Colonic mucosa (tissue), 4 donors: ENCODE measurements around the gene NUPR1. TPM values are rescaled to one million over a fixed set of nuclear protein-coding genes. Genes with fewer than 3 reads are reported as not detected.

Source experiments
- DNase-seq: peaks from one replicate; pipeline ENCODE4 v3.0.0-alpha.2; 2020
- H3K27ac ChIP-seq: fragments of 200-600 bp; one replicate; pipeline ENCODE4 v1.8.0; 2021
- H3K27me3 ChIP-seq: fragments of 200-600 bp; one replicate; pipeline ENCODE4 v1.8.0; 2021
- H3K36me3 ChIP-seq: fragments of 200-600 bp; one replicate; pipeline ENCODE4 v1.8.0; 2021
- H3K4me1 ChIP-seq: fragments of 200-600 bp; one replicate; pipeline ENCODE4 v1.8.0; 2021; ENCODE audit warnings: mild to moderate bottlenecking
- H3K4me3 ChIP-seq: fragments of 200-600 bp; one replicate; pipeline ENCODE4 v1.8.0; 2021
- H3K9ac ChIP-seq, 2 donors: one replicate each; pipeline ENCODE4 v1.7.0; 2013; ENCODE audit warnings: control low read depth in 2 of 2, low read depth in 2 of 2, low read length in 2 of 2
- H3K9me3 ChIP-seq: fragments of 200-600 bp; one replicate; pipeline ENCODE4 v1.8.0; 2021
- CTCF ChIP-seq: fragments of 200-600 bp; IDR thresholded peaks from one replicate; pipeline ENCODE4 v1.8.0; 2022; ENCODE audit warnings: antibody characterized with exemption, mild to moderate bottlenecking
- intact Hi-C: fragments of 100-400 bp; cut with DNase I; formaldehyde crosslinking; loops from one replicate; pipeline ENCODE4 v1.14.1; 2022
- total RNA-seq, 2 donors: library from RNA; stranded (reverse); fragmentation: NEBNext Ultra II Directional in 1 of 2; extraction: Animal tissue kit (Norgen Biotek cat#: 25700) in 1 of 2; gene quantifications; one replicate each; pipeline ENCODE4 v1.2.1, GENCODE V29; 2021
- donor health status: healthy.
- donor health status: DM: no; HTN: no; CAD: no.
- donor health status: DM: no; HTN: no; CAD: no.

The NUPR1 gene
- total RNA-seq, 2 donors from 2014 or later: 87.0 to 128 TPM

- TF ChIP-seq CTCF: no peak
- H3K9ac ChIP-seq: no peak overlapping the region
- no peak overlapping the region for H3K27ac ChIP-seq
- no peak overlapping the region for H3K4me3 ChIP-seq
- H3K27me3 ChIP-seq: no peaks in the 10 kb centered on the region
- no peaks in the 10 kb centered on the region for H3K36me3 ChIP-seq
- no peak for DNase-seq
- intact Hi-C loops: no loop called here
- peaks cover 4% of the 10 kb centered on the region for H3K4me1 ChIP-seq
- no peaks in the 10 kb centered on the region for H3K9me3 ChIP-seq
Measured at GRCh38 chr16:28558456-28558855, 19.7 kb upstream of the NUPR1 start.

GRCh38 chr16:28556914-28557320 is 18.1 kb upstream of the NUPR1 start:
- Histone ChIP-seq H3K4me1 (peaks cover 4% of the 10 kb centered on the region), H3K4me3 (no peak overlapping the region), H3K9me3 (no peaks in the 10 kb centered on the region), H3K9ac (no peak overlapping the region), H3K36me3 (no peaks in the 10 kb centered on the region), H3K27ac (no peak overlapping the region), H3K27me3 (no peaks in the 10 kb centered on the region)
- no peak for DNase-seq
- TF ChIP-seq CTCF: no peak
- intact Hi-C loops: no loop called here

GRCh38 chr16:28555561-28555960 is 16.8 kb upstream of the NUPR1 start:
- no peak for TF ChIP-seq CTCF
- Histone ChIP-seq H3K9ac (no peak overlapping the region), H3K4me3 (no peak overlapping the region), H3K36me3 (no peaks in the 10 kb centered on the region), H3K27me3 (no peaks in the 10 kb centered on the region), H3K27ac (no peak overlapping the region), H3K9me3 (no peaks in the 10 kb centered on the region), H3K4me1 (peaks cover 4% of the 10 kb centered on the region)
- no peak for DNase-seq
- intact Hi-C loops: no loop called here

GRCh38 chr16:28554634-28555423 is 16.1 kb upstream of the NUPR1 start:
- TF ChIP-seq CTCF: no peak
- no peak for DNase-seq
- H3K27me3 ChIP-seq: no peaks in the 10 kb centered on the region
- peak overlapping the region; percentile 97 for H3K27ac ChIP-seq
- peak overlapping the region; percentile 51 for H3K4me3 ChIP-seq
- peaks cover 4% of the 10 kb centered on the region for H3K4me1 ChIP-seq
- no peaks in the 10 kb centered on the region for H3K9me3 ChIP-seq
- no peaks in the 10 kb centered on the region for H3K36me3 ChIP-seq
- intact Hi-C loops: no loop called here
- peak overlapping the region in 1 of 2 donors; percentile 26 for H3K9ac ChIP-seq

- Histone ChIP-seq H3K9ac (peak within 1 kb of the TSS; percentile 72 to 78), H3K36me3 (no peaks in the 10 kb centered on the region), H3K27me3 (no peaks in the 10 kb centered on the region), H3K4me1 (peaks cover 4% of the 10 kb centered on the region), H3K4me3 (peak within 1 kb of the TSS; percentile 51), H3K27ac (peak within 1 kb of the TSS; percentile 97), H3K9me3 (no peaks in the 10 kb centered on the region)
- no peak for TF ChIP-seq CTCF
- intact Hi-C loops: no loop called here
- peak; percentile 94 for DNase-seq
Measured at GRCh38 chr16:28553776-28554633, 15.2 kb upstream of the NUPR1 start, which contains the start of gene SGF29. SGF29 (plus strand) TSS chr16:28553920; CDS start chr16:28581070, 27,150 bp downstream.
